Heart left ventricle (tissue), 13 donors: ENCODE results near the gene MPG.

Experiments
- POLR2A ChIP-seq, 2 donors: fragments of 450-650 bp; IDR thresholded peaks; one replicate each; pipeline ENCODE4 v1.6.1; 2017; ENCODE audit warnings: antibody characterized with exemption in 2 of 2, mild to moderate bottlenecking in 2 of 2, moderate library complexity in 2 of 2
- TF ChIP-seq, protein P1 (sequence below), 12 donors: fragments of 200-600 bp; sonication (generic) in 4 of 12; IDR thresholded peaks; one replicate each; pipeline versions ENCODE4 v1.5.0 to v1.8.0; 2018 to 2022; ENCODE audit warnings: antibody characterized with exemption in 12 of 12, mild to moderate bottlenecking in 5 of 12
- donor health status: ischemic (EF 13 %, LVEDD 7.1; RV severe dilation, severe dysfunction).
- donor health status: DM: no; HTN: yes; CAD: no.
- donor health status: DM: no; HTN: no; CAD: no.
- donor health status: ischemic (EF 25% LVEDD 6.9; RV normal size, moderate dysfunction).
- donor health status: ischemic (EF 25% LVEDD 5.7; RV mildly dilated, moderate dysfunction).
- donor health status: ischemic (EF 35%, LVEDD 5.7; RV mildly dilated, moderate dysfunction).
- donor health status: nonischemic (EF 11% LVEDD 7.7; RV severe dilation, severe dysfunction).
- donor health status: DM: yes; HTN: yes; CAD: no.
- donor health status: PGD.
- donor health status: ischemic (EF 29% LVEDD 5.4; RV normal size, mild dysfunction).
- donor health status: nonischemic (EF 23%, LVEDD 6.1; RV moderate dilation, normal function).

DNA sequence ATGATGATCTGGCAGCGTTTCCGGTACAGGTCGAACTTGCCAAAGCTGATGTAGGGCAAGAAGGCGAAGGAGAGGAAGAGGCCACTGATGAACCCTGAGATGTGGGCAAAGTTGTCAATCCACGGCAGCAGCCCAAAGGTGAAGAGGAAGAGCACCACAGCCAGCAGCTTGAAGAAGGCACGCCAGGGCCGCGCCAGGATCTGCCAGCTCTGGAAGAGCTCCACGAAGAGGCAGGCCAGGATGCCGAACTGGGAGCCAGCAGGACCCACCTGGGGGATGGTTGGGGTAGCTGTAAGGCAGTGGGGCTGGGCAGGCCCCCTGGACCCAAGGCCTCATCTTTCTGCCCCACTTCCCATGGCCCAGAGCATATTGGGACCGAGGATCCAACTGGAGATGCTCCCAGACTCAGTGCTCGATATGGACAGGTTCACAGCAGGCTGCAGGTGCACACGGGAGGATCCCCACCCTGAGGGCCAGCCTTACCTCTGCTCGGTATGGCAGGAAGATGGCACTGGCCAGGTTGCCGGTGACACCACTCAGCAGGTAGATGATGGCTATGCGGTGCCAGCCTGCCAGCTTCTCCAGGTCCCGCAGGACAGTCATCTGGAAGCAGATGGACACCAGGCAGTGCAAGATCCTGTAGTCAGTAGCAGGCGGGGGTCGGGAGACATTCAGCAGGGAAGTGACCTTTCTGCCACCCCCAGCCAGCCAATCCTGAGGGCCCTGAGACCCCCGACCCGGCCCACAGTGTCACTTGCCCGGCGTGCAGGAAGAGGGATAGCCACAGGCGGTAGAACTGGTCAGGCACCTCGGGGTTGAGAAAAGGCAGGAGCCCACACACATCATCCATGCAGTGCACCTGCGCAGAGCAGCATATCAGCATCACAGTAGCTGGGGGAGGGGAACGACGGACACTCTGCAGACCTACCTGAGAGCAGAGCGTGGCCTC is 19.3 kb upstream of the MPG start:
- TF ChIP-seq POLR2A (IDR thresholded peaks at IDR 0.05), result no peak
- TF ChIP-seq, protein P1, sequence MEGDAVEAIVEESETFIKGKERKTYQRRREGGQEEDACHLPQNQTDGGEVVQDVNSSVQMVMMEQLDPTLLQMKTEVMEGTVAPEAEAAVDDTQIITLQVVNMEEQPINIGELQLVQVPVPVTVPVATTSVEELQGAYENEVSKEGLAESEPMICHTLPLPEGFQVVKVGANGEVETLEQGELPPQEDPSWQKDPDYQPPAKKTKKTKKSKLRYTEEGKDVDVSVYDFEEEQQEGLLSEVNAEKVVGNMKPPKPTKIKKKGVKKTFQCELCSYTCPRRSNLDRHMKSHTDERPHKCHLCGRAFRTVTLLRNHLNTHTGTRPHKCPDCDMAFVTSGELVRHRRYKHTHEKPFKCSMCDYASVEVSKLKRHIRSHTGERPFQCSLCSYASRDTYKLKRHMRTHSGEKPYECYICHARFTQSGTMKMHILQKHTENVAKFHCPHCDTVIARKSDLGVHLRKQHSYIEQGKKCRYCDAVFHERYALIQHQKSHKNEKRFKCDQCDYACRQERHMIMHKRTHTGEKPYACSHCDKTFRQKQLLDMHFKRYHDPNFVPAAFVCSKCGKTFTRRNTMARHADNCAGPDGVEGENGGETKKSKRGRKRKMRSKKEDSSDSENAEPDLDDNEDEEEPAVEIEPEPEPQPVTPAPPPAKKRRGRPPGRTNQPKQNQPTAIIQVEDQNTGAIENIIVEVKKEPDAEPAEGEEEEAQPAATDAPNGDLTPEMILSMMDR (IDR thresholded peaks at IDR 0.05), result no peak
